Heart left ventricle (tissue), 16 donors: ENCODE measurements around the gene GOSR2. TPM values are rescaled to one million over a fixed set of nuclear protein-coding genes. Genes with fewer than 3 reads are reported as not detected.

Source experiments
- ATAC-seq, 4 donors: fragments of 200-7000 bp; cut with Tn5 transposase; one replicate each; pipeline ENCODE4 v1.9.1; 2020 to 2022; ENCODE audit warnings: moderate library complexity in 4 of 4, mild to moderate bottlenecking in 3 of 4, moderate number of reproducible peaks in 1 of 4
- DNase-seq, 5 donors: peaks; one replicate each; pipeline ENCODE4 v3.0.0-alpha.2; 2020
- H3K27ac ChIP-seq, 12 donors: fragments of 200-600 bp; sonication (generic) in 4 of 12; one replicate each; pipeline versions ENCODE4 v1.5.0 to v1.8.0; 2016 to 2022; ENCODE audit warnings: mild to moderate bottlenecking in 2 of 12
- H3K27me3 ChIP-seq, 9 donors: fragments of 200-600 bp; sonication (generic) in 2 of 9; one replicate each; pipeline versions ENCODE4 v1.5.1 to v1.8.0; 2016 to 2022; ENCODE audit warnings: mild to moderate bottlenecking in 3 of 9
- H3K36me3 ChIP-seq, 9 donors: fragments of 200-600 bp; sonication (generic) in 2 of 9; one replicate each; pipeline versions ENCODE4 v1.5.0 to v1.8.0; 2018 to 2022; ENCODE audit warnings: mild to moderate bottlenecking in 2 of 9
- H3K4me1 ChIP-seq, 12 donors: fragments of 200-600 bp; sonication (generic) in 4 of 12; one replicate each; pipeline versions ENCODE4 v1.5.0 to v1.8.0; 2016 to 2022; ENCODE audit warnings: mild to moderate bottlenecking in 3 of 12
- H3K4me3 ChIP-seq, 12 donors: fragments of 200-600 bp; sonication (generic) in 4 of 12; one replicate each; pipeline versions ENCODE4 v1.5.0 to v1.8.0; 2017 to 2022; ENCODE audit warnings: mild to moderate bottlenecking in 9 of 12, moderate library complexity in 4 of 12
- H3K9me3 ChIP-seq, 12 donors: fragments of 200-600 bp; sonication (generic) in 4 of 12; one replicate each; pipeline versions ENCODE4 v1.5.0 to v1.8.0; 2016 to 2022; ENCODE audit warnings: mild to moderate bottlenecking in 1 of 12
- CTCF ChIP-seq, 12 donors: fragments of 200-600 bp; sonication (generic) in 4 of 12; IDR thresholded peaks; one replicate each; pipeline versions ENCODE4 v1.5.0 to v1.8.0; 2018 to 2022; ENCODE audit warnings: antibody characterized with exemption in 12 of 12, mild to moderate bottlenecking in 5 of 12
- POLR2A ChIP-seq, 2 donors: fragments of 450-650 bp; IDR thresholded peaks; one replicate each; pipeline ENCODE4 v1.6.1; 2017; ENCODE audit warnings: antibody characterized with exemption in 2 of 2, mild to moderate bottlenecking in 2 of 2, moderate library complexity in 2 of 2
- WGBS, 4 donors: extraction: QIAGEN DNeasy Blood & Tissue Kit in 2 of 4; methylation state at CpG; one replicate each; pipeline versions ENCODE4 v1.1.5 to v1.1.7; 2013 to 2018; 5-methylcytosine and 5-hydroxymethylcytosine counted together
- intact Hi-C, 10 donors: fragments of 100-400 bp; cut with DNase I; formaldehyde crosslinking; loops; one replicate each; pipeline versions ENCODE4 v1.11.1 to v1.14.2; 2022
- polyA plus RNA-seq, 2 donors: library from polyadenylated mRNA; stranded (reverse); fragments of 200-250 nt; gene quantifications; one replicate each; pipeline ENCODE4 v1.2.3, GENCODE V29; 2013
- total RNA-seq, 9 donors: library from RNA; depleted of rRNA in 2 of 9; stranded (reverse); fragments of >200 nt in 2 of 9; fragmentation: NEBNext Ultra II Directional in 3 of 9; extraction: Animal tissue kit (Norgen Biotek cat#: 25700) in 3 of 9; gene quantifications; one replicate each; pipeline versions ENCODE4 v1.1.0 to v1.2.4, GENCODE V29; 2016 to 2023
- donor health status: ischemic (EF 13 %, LVEDD 7.1; RV severe dilation, severe dysfunction).
- donor health status: healthy with polysubstance abuse.
- donor health status: DM: no; HTN: yes; CAD: no.
- donor health status: DM: no; HTN: no; CAD: no.
- donor health status: ischemic (EF 25% LVEDD 6.9; RV normal size, moderate dysfunction).
- donor health status: ischemic (EF 25% LVEDD 5.7; RV mildly dilated, moderate dysfunction).
- donor health status: healthy.
- donor health status: DM: yes; HTN: yes; CAD: no.
- donor health status: ischemic (EF 35%, LVEDD 5.7; RV mildly dilated, moderate dysfunction).
- donor health status: nonischemic (EF 11% LVEDD 7.7; RV severe dilation, severe dysfunction).
- donor health status: DM: yes; HTN: yes; CAD: no.
- donor health status: PGD.
- donor health status: ischemic (EF 29% LVEDD 5.4; RV normal size, mild dysfunction).
- donor health status: nonischemic (EF 23%, LVEDD 6.1; RV moderate dilation, normal function).

The GOSR2 gene
- total and polyA plus RNA-seq, 11 donors: 20.9 to 55.1 (median 38.4) TPM

DNA sequence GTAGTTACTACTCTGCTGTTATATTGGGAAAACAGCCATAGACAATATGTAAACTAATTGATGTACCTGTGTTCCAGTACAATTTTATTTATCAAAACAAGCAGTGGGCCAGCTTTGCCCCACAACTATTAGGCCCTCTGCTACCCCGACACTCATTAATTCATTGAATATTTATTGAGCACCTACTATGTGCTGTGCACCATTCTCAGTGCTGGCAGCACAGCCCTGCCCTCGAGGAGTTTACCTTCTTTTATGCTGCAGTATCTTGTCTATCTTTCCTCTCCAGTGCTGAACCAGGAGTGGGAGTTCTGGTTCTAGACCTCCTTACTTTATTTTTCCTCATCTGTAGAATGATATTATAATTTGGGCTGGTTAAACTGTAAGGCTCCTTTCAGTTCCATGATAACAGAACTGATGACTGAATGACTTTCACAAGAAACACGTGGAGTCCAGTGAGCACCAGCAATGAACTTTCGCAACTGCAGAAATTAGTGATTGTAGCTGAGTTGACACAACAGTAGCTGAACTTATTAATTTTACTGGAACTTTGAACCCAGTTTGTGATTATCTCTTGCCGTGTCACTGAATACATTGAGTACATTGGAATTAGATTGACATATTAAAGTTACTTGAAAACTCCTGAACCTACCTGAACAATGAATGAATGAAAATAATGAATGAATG lies 2.4 kb downstream of the GOSR2 start:
- no peak overlapping the region for H3K4me3 ChIP-seq
- intact Hi-C loops: no loop called here
- no peak for DNase-seq
- TF ChIP-seq CTCF (IDR thresholded peaks at IDR 0.05) (no peak), POLR2A (IDR thresholded peaks at IDR 0.05) (no peak)
- no peaks in the 10 kb centered on the region for H3K27me3 ChIP-seq
- no peaks in the 10 kb centered on the region for H3K9me3 ChIP-seq
- peak overlapping the region in 1 of 12 donors; percentile 28 for H3K27ac ChIP-seq
- WGBS, 4 donors: 72 to 83% (median 77%) methylated on average over 5 of the region's 5 CpGs
- H3K4me1 ChIP-seq: peaks cover 0 to 55% (median 29%) of the 10 kb centered on the region in 12 donors
- peaks cover 0 to 16% (median 10%) of the 10 kb centered on the region in 9 donors for H3K36me3 ChIP-seq
- no peak for ATAC-seq

DNA sequence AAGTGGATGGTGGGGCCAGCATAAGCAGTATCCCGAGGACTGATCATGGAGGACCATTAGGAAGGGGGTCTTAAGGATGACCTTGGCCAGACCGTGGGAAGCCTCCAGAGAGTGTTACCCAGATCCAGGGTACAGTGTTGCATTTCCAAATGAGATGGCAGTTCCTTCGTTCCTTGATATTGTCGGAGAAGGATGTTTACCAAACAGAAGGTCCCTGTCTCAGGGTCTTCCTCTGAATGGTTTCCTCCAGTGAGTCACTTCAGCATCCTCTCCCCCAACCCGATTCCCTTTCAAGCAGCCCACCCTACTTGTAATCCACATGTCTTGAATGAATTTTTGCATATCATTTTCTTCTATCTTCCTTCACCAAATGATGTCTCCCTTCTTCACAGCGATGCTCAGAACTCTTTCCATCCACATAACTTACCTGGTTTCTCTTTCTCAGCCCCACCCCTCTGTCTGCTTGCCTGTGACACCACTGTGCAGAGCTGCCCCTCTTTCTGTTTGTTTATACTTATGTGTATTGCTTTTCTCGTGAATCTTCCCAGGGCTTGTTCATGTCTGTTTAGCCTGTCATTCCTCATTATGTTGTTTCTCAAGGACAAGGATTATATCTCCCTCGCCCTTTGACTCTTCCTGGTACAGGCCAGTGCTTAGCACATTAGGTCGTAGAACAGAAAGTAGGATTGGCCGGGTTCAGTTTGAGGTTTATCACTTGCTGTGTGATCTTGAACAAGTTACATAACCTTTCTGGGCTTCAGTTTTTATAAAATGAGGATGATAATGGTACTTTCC lies 5.7 kb downstream of the GOSR2 start:
- Histone ChIP-seq H3K27me3 (no peaks in the 10 kb centered on the region), H3K4me3 (no peak overlapping the region), H3K36me3 (peaks cover 4 to 50% (median 44%) of the 10 kb centered on the region in 9 donors), H3K27ac (peak overlapping the region in 1 of 12 donors; percentile 9), H3K4me1 (peaks cover 0 to 51% (median 29%) of the 10 kb centered on the region in 12 donors), H3K9me3 (no peaks in the 10 kb centered on the region)
- WGBS, 4 donors: 70 to 78% (median 75%) methylated on average over 10 of the region's 10 CpGs
- intact Hi-C loops: no loop called here
- TF ChIP-seq POLR2A (IDR thresholded peaks at IDR 0.05): no peak
- TF ChIP-seq CTCF (IDR thresholded peaks at IDR 0.05): no peak
- peak in 2 of 4 donors; percentile 12 to 39 for ATAC-seq
- DNase-seq: no peak

DNA sequence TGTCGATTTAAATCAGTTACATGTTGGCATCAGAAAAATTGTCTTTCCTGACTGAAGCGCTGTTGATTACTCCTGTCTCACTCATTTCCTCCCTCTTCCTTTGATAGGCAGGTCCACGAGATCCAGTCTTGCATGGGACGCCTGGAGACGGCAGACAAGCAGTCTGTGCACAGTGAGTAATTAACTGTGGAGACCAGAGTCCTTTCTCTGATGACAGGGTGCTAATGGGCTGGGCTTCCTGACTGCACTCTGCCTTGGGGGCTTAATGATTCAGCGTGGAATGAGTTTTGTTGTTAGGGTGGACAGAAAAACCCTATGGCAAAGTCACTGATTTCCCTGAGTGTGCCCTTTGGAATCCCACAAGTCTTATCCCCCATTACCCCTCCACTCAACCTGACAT lies 6.5 kb downstream of the GOSR2 start:
- DNase-seq: no peak
- intact Hi-C loops: no loop called here
- H3K4me1 ChIP-seq: peaks cover 0 to 44% (median 24%) of the 10 kb centered on the region in 12 donors
- TF ChIP-seq POLR2A (IDR thresholded peaks at IDR 0.05): no peak
- TF ChIP-seq CTCF (IDR thresholded peaks at IDR 0.05): no peak
- peak in 3 of 4 donors; percentile 52 to 73 (median 58) for ATAC-seq
- WGBS, 4 donors: 51 to 59% (median 55%) methylated on average over 6 of the region's 6 CpGs
- peaks cover 4 to 57% (median 51%) of the 10 kb centered on the region in 9 donors for H3K36me3 ChIP-seq
- no peak overlapping the region for H3K4me3 ChIP-seq
- no peaks in the 10 kb centered on the region for H3K9me3 ChIP-seq
- peak overlapping the region in 1 of 12 donors; percentile 9 for H3K27ac ChIP-seq
- H3K27me3 ChIP-seq: no peaks in the 10 kb centered on the region

DNA sequence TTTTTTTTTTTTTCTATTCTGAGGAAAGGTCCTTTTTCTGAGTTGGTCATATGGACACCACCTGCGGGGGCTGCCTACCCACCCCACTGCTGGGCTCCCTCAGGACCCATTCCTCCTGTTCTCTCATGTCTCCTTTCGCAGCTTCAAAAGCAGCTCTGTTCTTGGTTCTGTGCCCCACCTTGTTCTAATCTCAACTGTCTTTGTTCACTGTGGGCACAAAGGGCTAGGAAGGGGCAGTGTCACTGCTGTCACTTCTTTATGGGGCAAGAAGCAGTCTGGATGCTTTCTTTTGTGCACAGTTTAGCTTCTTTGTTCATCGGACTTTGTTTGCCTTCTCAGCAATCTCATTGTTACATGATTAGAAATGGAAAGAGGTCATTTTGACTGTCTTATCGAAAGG lies 7.1 kb downstream of the GOSR2 start:
- Histone ChIP-seq H3K27me3 (no peaks in the 10 kb centered on the region), H3K4me1 (peaks cover 0 to 38% (median 17%) of the 10 kb centered on the region in 12 donors), H3K27ac (no peak overlapping the region), H3K4me3 (no peak overlapping the region), H3K9me3 (no peaks in the 10 kb centered on the region), H3K36me3 (peaks cover 4 to 64% (median 57%) of the 10 kb centered on the region in 9 donors)
- ATAC-seq (no peak), DNase-seq (no peak)
- WGBS, 4 donors: 88 to 93% (median 91%) methylated on average over 4 of the region's 4 CpGs
- TF ChIP-seq POLR2A (IDR thresholded peaks at IDR 0.05): no peak
- no peak for TF ChIP-seq CTCF (IDR thresholded peaks at IDR 0.05)
- intact Hi-C loops: no loop called here
